ENCODE measurements around the gene CDC20. TPM values are rescaled to one million over a fixed set of nuclear protein-coding genes. Genes with fewer than 3 reads are reported as not detected.

The CDC20 gene
- total and polyA plus RNA-seq, 2 experiments from 2014 or later = 207 to 252 TPM

- Mint-ChIP-seq H3K4me3 (no peak overlapping the region), H3K36me3 (ENCODE audit: low read depth) (0 out of 3 replicates have a peak, but pooled peaks cover 4% of the 10 kb centered on the region), H3K27ac (no peak overlapping the region), H3K9me3 (no peaks in the 10 kb centered on the region), H3K27me3 (ENCODE audit: insufficient read depth, low read depth, poor library complexity) (peaks cover 9% of the 10 kb centered on the region), H3K4me1 (peaks cover 25% of the 10 kb centered on the region)
- DNase-seq (ENCODE audit: low spot score) (no peak), ATAC-seq (no peak)
- H3K4me1 ChIP-seq (ENCODE audit: insufficient read depth) = peaks cover 24% of the 10 kb centered on the region
- peaks cover 13% of the 10 kb centered on the region; the same call in 1 of the 2 replicates for H3F3A ChIP-seq (replicated peaks; ENCODE audit: low read depth)
- peaks cover 5% of the 10 kb centered on the region for H3K27me3 ChIP-seq (ENCODE audit: insufficient read depth)
- peaks cover 5% of the 10 kb centered on the region; the same call in 1 of the 2 replicates for H3K79me2 ChIP-seq (replicated peaks; ENCODE audit: insufficient read depth)
- H3K4me3 ChIP-seq = no peak overlapping the region
- no peak overlapping the region for H2AFZ ChIP-seq
- no peaks in the 10 kb centered on the region for H3K36me3 ChIP-seq (ENCODE audit: insufficient read depth)
- TF ChIP-seq EZH2phosphoT487 (IDR thresholded peaks at IDR 0.05; ENCODE audit: unreplicated experiment) = no peak
- TF ChIP-seq ZNF462 (CRISPR knock-in tag; IDR thresholded peaks at IDR 0.05) = no peak
- TF ChIP-seq STAT1 (IDR thresholded peaks at IDR 0.05; ENCODE audit: unreplicated experiment) = no peak
- TF ChIP-seq CREB1 (CRISPR knock-in tag; IDR thresholded peaks at IDR 0.05; ENCODE audit: low read depth) = no peak
- TF ChIP-seq, protein P1, sequence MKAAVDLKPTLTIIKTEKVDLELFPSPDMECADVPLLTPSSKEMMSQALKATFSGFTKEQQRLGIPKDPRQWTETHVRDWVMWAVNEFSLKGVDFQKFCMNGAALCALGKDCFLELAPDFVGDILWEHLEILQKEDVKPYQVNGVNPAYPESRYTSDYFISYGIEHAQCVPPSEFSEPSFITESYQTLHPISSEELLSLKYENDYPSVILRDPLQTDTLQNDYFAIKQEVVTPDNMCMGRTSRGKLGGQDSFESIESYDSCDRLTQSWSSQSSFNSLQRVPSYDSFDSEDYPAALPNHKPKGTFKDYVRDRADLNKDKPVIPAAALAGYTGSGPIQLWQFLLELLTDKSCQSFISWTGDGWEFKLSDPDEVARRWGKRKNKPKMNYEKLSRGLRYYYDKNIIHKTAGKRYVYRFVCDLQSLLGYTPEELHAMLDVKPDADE (IDR thresholded peaks at IDR 0.05) = no peak
- TF ChIP-seq NANOG (IDR thresholded peaks at IDR 0.05; ENCODE audit: borderline replicate concordance) = no peak
- TF ChIP-seq ZNF331 (CRISPR knock-in tag; IDR thresholded peaks at IDR 0.05; ENCODE audit: low read depth) = no peak
- no peak for TF ChIP-seq JUNB (IDR thresholded peaks at IDR 0.05; ENCODE audit: unreplicated experiment)
- TF ChIP-seq ZNF114 (CRISPR knock-in tag; IDR thresholded peaks at IDR 0.05) = no peak
- TF ChIP-seq CTCF (conservative IDR thresholded peaks at IDR 0.05; ENCODE audit: low read depth in 2 of 2) = no peak
- no peak for TF ChIP-seq POLR2AphosphoS5 (IDR thresholded peaks at IDR 0.05; ENCODE audit: low read depth)
- no peaks in the 10 kb centered on the region for H3K9me2 ChIP-seq (ENCODE audit: insufficient read depth)
- H3K27ac ChIP-seq (ENCODE audit: low read depth) = no peak overlapping the region
- no peak overlapping the region for H3K4me2 ChIP-seq
- H4K20me1 ChIP-seq (replicated peaks; ENCODE audit: insufficient read depth) = no peaks in the 10 kb centered on the region
These were observed 5.9 kb upstream of the CDC20 start for GRCh38 chr1:43352881-43353280.

Data from GM23338 (cell line).